Mesenchymal stem cell (in vitro differentiated cells and primary cell): ENCODE measurements around the gene LCN1.
"Not testable (repeated sequence)": the region's sequence is repeated elsewhere in the genome, so short reads cannot be mapped to it uniquely, and the experiment has no call there.

Source experiments
- DNase-seq: peaks from one replicate; pipeline ENCODE4 v3.0.0-alpha.2; 2013
- H2AFZ ChIP-seq: one replicate; pipeline ENCODE4 v1.6.1; 2013; ENCODE audit warnings: low read depth, mild to moderate bottlenecking, control low read depth, inconsistent platforms, low read length, moderate library complexity
- H2AK5ac ChIP-seq: 2 replicates; pipeline ENCODE4 v1.6.1; 2013; ENCODE audit warnings: low read length, moderate library complexity, mild to moderate bottlenecking, inconsistent platforms; ENCODE audit not compliant: severe bottlenecking
- H2BK120ac ChIP-seq: one replicate; pipeline ENCODE4 v1.6.1; 2013; ENCODE audit warnings: low read depth, mild to moderate bottlenecking, inconsistent platforms, low read length, moderate library complexity
- H2BK12ac ChIP-seq, 2 experiments: one replicate each; pipeline ENCODE4 v1.6.1; 2013; ENCODE audit warnings: inconsistent platforms in 2 of 2, low read length in 2 of 2, mild to moderate bottlenecking in 2 of 2, moderate library complexity in 2 of 2, control low read depth in 1 of 2
- H2BK15ac ChIP-seq: one replicate; pipeline ENCODE4 v1.6.1; 2013; ENCODE audit warnings: mild to moderate bottlenecking, low read depth, inconsistent platforms; ENCODE audit not compliant: poor library complexity, severe bottlenecking
- H2BK5ac ChIP-seq: 2 replicates; pipeline ENCODE4 v1.6.1; 2013; ENCODE audit warnings: low read depth, mild to moderate bottlenecking, low read length, control low read depth, inconsistent platforms; ENCODE audit not compliant: poor library complexity, severe bottlenecking
- H3K14ac ChIP-seq, 2 experiments: one replicate each; pipeline ENCODE4 v1.6.1; 2013; ENCODE audit warnings: inconsistent platforms in 2 of 2, low read length in 2 of 2, control low read depth in 1 of 2, mild to moderate bottlenecking in 1 of 2, moderate library complexity in 1 of 2
- H3K18ac ChIP-seq, 2 experiments: one replicate each; pipeline ENCODE4 v1.6.1; 2013; ENCODE audit warnings: inconsistent platforms in 2 of 2, low read length in 2 of 2, control low read depth in 1 of 2, low read depth in 1 of 2, mild to moderate bottlenecking in 1 of 2
- H3K23ac ChIP-seq, 2 experiments: one replicate each; pipeline ENCODE4 v1.6.1; 2013; ENCODE audit warnings: inconsistent platforms in 2 of 2, low read length in 2 of 2, mild to moderate bottlenecking in 2 of 2, moderate library complexity in 2 of 2, control low read depth in 1 of 2
- H3K27ac ChIP-seq: 2 replicates; pipeline ENCODE4 v1.5.1; 2013; ENCODE audit warnings: mild to moderate bottlenecking, moderate library complexity, low read length, control low read depth, inconsistent platforms; ENCODE audit not compliant: poor library complexity, severe bottlenecking
- H3K27me3 ChIP-seq, 2 experiments: 2 replicates each; pipeline versions ENCODE4 v1.6.1 to v1.7.0; 2013; ENCODE audit warnings: low read length in 2 of 2, mild to moderate bottlenecking in 2 of 2, moderate library complexity in 2 of 2, control low read depth in 1 of 2, inconsistent platforms in 1 of 2; ENCODE audit not compliant: control insufficient read depth in 1 of 2, insufficient read depth in 1 of 2
- H3K36me3 ChIP-seq, 2 experiments: 2 replicates each; pipeline versions ENCODE4 v1.6.1 to v1.7.0; 2013; ENCODE audit warnings: low read length in 2 of 2, control low read depth in 1 of 2, inconsistent platforms in 1 of 2, low read depth in 1 of 2, mild to moderate bottlenecking in 1 of 2; ENCODE audit not compliant: insufficient read depth in 2 of 2, control insufficient read depth in 1 of 2
- H3K4ac ChIP-seq, 2 experiments: one replicate each; pipeline ENCODE4 v1.6.1; 2013; ENCODE audit warnings: inconsistent platforms in 2 of 2, low read length in 2 of 2, mild to moderate bottlenecking in 2 of 2, moderate library complexity in 2 of 2, control low read depth in 1 of 2, low read depth in 1 of 2
- H3K4me1 ChIP-seq: 2 replicates; pipeline ENCODE4 v1.6.1; 2013; ENCODE audit warnings: low read depth, low read length, control low read depth; ENCODE audit not compliant: control insufficient read depth, insufficient read depth
- H3K4me2 ChIP-seq: 2 replicates; pipeline ENCODE4 v1.6.1; 2013; ENCODE audit warnings: low read length, mild to moderate bottlenecking, inconsistent platforms; ENCODE audit not compliant: poor library complexity, severe bottlenecking
- H3K4me3 ChIP-seq, 2 experiments: 2 replicates each; pipeline versions ENCODE4 v1.5.1 to v1.7.0; 2013; ENCODE audit warnings: low read length in 2 of 2, mild to moderate bottlenecking in 2 of 2, control low read depth in 1 of 2, low read depth in 1 of 2; ENCODE audit not compliant: insufficient read depth in 1 of 2
- H3K79me1 ChIP-seq: replicated peaks from 2 replicates; pipeline ENCODE4 v1.6.1; 2013; ENCODE audit warnings: mild to moderate bottlenecking, control low read depth, low read length, inconsistent platforms; ENCODE audit not compliant: poor library complexity, severe bottlenecking
- H3K9ac ChIP-seq: 2 replicates; pipeline ENCODE4 v1.7.0; 2013; ENCODE audit warnings: mild to moderate bottlenecking, low read length, moderate library complexity
- H3K9me3 ChIP-seq: 2 replicates; pipeline ENCODE4 v1.7.0; 2013; ENCODE audit warnings: mild to moderate bottlenecking, low read length; ENCODE audit not compliant: control insufficient read depth
- H4K8ac ChIP-seq: one replicate; pipeline ENCODE4 v1.6.1; 2013; ENCODE audit warnings: inconsistent platforms, mild to moderate bottlenecking, low read length, moderate library complexity
- H4K91ac ChIP-seq: one replicate; pipeline ENCODE4 v1.6.1; 2013; ENCODE audit warnings: mild to moderate bottlenecking, low read length, inconsistent platforms
- WGBS: methylation state at CpG from one replicate; pipeline ENCODE4 v1.1.7; 2013; ENCODE audit warnings: mixed read lengths; 5-methylcytosine and 5-hydroxymethylcytosine counted together

The LCN1 gene

GRCh38 chr9:135544981-135545635, 23.9 kb downstream of the LCN1 start:
- H3K9ac ChIP-seq, result no peak overlapping the region

GRCh38 chr9:135545646-135546176, 24.5 kb downstream of the LCN1 start, which contains the start of gene OBP2A:
OBP2A (plus strand) TSS chr9:135546126; CDS start chr9:135546181, 55 bp downstream.
- H4K91ac ChIP-seq, H3K4me1 ChIP-seq, H3K79me1 ChIP-seq, DNase-seq, H2BK15ac ChIP-seq, H3K4me2 ChIP-seq, H2AFZ ChIP-seq, H3K18ac ChIP-seq, H3K27ac ChIP-seq, H4K8ac ChIP-seq, H3K4me3 ChIP-seq, H3K27me3 ChIP-seq, H3K36me3 ChIP-seq, H3K14ac ChIP-seq, H2AK5ac ChIP-seq, H3K4ac ChIP-seq, H3K9me3 ChIP-seq, H3K9ac ChIP-seq, H2BK12ac ChIP-seq, H3K23ac ChIP-seq, H2BK5ac ChIP-seq: not testable (repeated sequence)
- WGBS, result 93% methylated on average over 8 of the region's 19 CpGs
- peak within 1 kb of the TSS; percentile 34 for H2BK120ac ChIP-seq

More at GRCh38 chr9:135544981-135545635, 23.9 kb downstream of the LCN1 start:
- H3K27ac ChIP-seq, result no peak overlapping the region
- peak overlapping the region; percentile 34 for H2BK120ac ChIP-seq
- WGBS, result 91% methylated on average over 14 of the region's 18 CpGs
- no peaks in the 10 kb centered on the region for H3K4me1 ChIP-seq
- H3K18ac ChIP-seq, result no peak overlapping the region
- no peak overlapping the region for H2AFZ ChIP-seq
- H3K79me1 ChIP-seq, result no peaks in the 10 kb centered on the region
- H3K4me2 ChIP-seq, result no peak overlapping the region
- no peak overlapping the region for H3K4me3 ChIP-seq
- H3K36me3 ChIP-seq, result no peaks in the 10 kb centered on the region
- DNase-seq, result no peak
- H2AK5ac ChIP-seq, result no peak overlapping the region
- no peak overlapping the region for H2BK15ac ChIP-seq
- H2BK12ac ChIP-seq, result no peak overlapping the region
- H3K14ac ChIP-seq, result no peak overlapping the region
- H2BK5ac ChIP-seq, result no peak overlapping the region
- H3K27me3 ChIP-seq, result peaks cover 0 to 6% of the 10 kb centered on the region in 2 experiments
- H4K8ac ChIP-seq, result no peak overlapping the region
- no peak overlapping the region for H3K4ac ChIP-seq
- H3K9me3 ChIP-seq, result no peaks in the 10 kb centered on the region
- no peak overlapping the region for H4K91ac ChIP-seq
- no peak overlapping the region for H3K23ac ChIP-seq

- not testable (repeated sequence) for H4K91ac ChIP-seq, H3K4me2 ChIP-seq, H2BK12ac ChIP-seq, H3K9me3 ChIP-seq, H3K23ac ChIP-seq, H4K8ac ChIP-seq, H2BK5ac ChIP-seq, H3K36me3 ChIP-seq, H3K4ac ChIP-seq, H3K79me1 ChIP-seq, H3K27ac ChIP-seq, H2BK15ac ChIP-seq, H3K18ac ChIP-seq, DNase-seq, H3K14ac ChIP-seq, H2AK5ac ChIP-seq, H3K9ac ChIP-seq, H2BK120ac ChIP-seq, H3K4me1 ChIP-seq, H2AFZ ChIP-seq, H3K4me3 ChIP-seq
- WGBS, result 83% methylated on average over 12 of the region's 21 CpGs
- peaks cover 0 to 19% of the 10 kb centered on the region in 2 experiments for H3K27me3 ChIP-seq
These were observed 25.8 kb downstream of the LCN1 start for GRCh38 chr9:135546792-135547617.
